Daoy (cell line): ENCODE data around the gene THOC2. TPM values are rescaled to one million over a fixed set of nuclear protein-coding genes. Genes with fewer than 3 reads are reported as not detected.
A peak's percentile ranks its signal among the peaks of the same experiment; 100 is the strongest.
"Not testable (repeated sequence)": the region's sequence is repeated elsewhere in the genome, so short reads cannot be mapped to it uniquely, and the experiment has no call there.

Experiments
- DNase-seq: peaks from one replicate; pipeline ENCODE4 v3.0.0-alpha.2; 2015; ENCODE audit warnings: low read depth
- total RNA-seq: library from RNA; depleted of rRNA; stranded (reverse); fragments of >200 nt; shearing (Covaris generic); gene quantifications from 2 replicates; pipeline ENCODE4 v1.2.3, GENCODE V29; 2014

THOC2 gene
- total RNA-seq, 1 experiment from 2014 or later = 51.3 TPM

DNA sequence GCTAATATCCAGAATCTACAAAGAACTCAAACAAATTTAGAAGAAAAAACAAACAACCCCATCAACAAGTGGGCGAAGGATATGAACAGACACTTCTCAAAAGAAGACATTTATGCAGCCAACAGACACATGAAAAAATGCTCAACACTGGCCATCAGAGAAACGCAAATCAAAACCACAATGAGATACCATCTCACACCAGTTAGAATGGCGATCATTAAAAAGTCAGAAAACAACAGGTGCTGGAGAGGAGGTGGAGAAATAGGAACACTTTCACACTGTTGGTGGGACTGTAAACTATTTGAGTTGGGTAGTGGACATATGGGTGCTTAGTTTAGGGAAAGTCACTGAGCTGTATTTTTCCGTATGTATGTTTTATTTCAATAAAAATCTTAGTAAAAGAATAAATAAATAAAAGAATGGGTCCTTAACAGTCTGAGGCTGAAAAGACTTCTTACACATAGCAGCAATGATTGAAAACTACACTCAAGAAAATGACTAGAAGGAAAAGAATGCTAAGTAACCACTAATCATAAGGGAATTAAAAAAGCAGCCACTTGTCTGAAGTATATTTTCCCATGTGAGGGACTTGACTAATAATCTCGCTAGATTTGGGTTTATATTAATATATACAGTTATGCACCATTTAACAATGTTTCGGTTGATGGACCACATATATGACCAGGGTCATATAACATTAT is 68.2 kb downstream of the THOC2 start:
- not testable (repeated sequence) for DNase-seq

DNA sequence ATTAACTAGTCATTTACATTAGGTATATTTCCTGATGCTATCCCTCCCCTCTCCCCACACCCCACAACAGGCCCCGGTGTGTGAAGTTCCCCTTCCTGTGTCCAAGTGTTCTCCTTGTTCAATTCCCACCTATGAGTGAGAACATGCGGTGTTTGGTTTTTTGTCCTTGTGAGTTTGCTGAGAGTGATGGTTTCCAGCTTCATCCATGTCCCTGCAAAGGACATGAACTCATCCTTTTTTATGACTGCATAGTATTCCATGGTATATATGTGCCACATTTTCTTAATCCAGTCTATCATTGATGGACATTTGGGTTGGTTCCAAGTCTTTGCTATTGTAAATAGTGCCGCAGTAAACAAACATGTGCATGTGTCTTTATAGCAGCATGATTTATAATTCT is 69.1 kb downstream of the THOC2 start:
- DNase-seq = not testable (repeated sequence)

DNA sequence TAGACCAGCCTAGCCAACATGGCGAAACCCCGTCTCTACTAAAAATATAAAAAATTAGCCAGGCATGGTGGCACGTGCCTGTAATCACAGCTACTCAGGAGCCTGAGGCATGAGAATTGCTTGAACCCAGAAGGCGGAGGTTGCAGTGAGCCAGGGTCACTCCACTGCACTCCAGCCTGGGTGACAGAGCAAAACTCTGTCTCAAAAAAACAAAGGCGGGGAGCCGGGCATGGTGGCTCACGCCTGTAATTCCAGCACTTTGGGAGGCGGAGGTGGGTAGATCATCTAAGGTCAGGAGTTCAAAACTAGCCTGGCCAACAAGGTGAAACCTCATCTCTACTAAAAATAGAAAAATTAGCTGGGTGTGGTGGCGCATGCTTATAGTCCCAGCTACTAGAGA is 76.3 kb downstream of the THOC2 start:
- DNase-seq = not testable (repeated sequence)

DNA sequence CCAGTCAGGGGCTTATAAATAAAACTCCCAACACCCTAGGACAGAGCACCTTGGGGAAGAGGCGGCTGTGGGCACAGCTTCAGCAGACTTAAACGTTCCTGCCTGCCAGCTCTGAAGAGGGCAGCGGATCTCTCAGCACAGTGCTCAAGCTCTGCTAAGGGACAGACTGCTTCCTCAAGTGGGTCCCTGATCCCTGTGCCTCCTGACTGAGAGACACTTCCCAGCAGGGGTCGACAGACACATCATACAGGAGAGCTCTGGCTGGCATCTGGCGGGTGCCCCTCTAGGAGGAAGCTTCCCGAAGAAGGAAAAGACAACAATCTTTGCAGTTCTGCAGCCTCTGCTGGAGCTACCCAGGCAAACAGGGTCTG is 84.1 kb downstream of the THOC2 start:
- DNase-seq = not testable (repeated sequence)

DNA sequence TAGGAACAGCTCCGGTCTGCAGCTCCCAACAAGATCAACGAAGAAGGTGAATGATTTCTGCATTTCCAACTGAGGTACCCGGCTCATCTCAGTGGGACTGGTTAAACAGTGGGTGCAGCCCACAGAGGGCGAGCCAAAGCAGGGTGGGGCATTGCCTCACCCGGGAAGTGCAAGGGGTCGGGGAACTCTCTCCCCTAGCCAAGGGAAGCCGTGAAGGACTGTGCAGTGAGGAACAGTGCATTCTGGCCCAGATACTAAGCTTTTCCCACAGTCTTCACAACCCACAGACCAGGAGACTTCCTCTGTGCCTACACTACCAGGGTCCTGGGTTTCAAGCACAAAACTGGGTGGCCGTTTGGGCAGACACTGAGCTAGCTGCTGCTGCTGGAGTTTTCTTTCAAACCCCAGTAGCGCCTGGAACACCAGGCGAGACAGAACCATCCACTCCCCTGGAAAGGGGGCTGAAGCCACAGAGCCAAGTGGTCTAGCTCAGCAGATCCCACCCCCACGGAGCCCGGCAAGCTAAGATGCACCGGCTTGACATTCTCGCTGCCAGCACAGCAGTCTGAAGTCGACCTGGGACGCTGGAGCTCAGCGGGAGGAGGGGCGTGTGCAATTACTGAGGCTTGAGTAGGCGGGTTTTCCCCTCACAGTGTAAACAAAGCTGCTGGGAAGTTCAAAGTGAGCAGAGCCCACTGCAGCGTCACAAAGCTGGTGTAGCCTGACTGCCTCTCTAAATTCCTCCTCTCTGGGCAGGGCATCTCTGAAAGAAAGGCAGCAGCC is 84.6 kb downstream of the THOC2 start:
- DNase-seq = peak; percentile 52

DNA sequence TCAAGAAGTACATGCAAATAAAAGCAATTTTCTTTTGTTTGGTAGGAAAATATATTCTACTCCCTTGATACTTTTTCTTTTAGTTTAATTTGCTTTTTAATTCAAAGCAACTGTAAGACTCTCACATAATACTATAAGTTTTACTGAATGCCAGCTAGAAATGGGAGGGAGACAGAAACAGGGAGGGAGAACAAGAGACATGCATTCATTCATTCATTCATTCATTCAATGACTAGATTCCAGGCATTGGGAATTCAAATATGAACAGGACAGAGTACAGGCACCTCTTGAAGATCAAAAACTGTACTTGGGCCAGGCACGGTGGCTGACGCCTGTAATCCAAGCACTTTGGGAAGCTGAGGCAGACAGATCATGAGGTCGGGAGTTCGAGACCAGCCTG is 85.6 kb downstream of the THOC2 start:
- DNase-seq = no peak

DNA sequence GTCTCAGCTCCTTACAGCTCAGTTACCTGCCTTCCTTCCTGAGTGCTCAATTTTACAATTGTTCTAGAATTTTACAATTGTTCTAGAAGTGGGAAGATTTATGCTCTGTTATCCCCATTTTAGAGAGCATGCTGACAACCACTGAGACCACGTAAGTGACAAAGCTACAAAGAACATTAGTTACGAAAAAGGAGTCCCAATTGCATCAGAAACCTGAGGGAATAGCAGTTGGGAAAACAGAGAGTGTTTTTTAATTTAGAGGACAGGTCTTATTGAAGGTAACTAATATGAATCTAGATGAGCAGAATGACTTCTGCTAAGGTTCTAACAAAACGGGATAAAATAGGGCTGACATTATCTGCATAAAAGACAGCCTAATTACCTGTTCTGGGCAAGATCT is 103.3 kb downstream of the THOC2 start:
- no peak for DNase-seq

DNA sequence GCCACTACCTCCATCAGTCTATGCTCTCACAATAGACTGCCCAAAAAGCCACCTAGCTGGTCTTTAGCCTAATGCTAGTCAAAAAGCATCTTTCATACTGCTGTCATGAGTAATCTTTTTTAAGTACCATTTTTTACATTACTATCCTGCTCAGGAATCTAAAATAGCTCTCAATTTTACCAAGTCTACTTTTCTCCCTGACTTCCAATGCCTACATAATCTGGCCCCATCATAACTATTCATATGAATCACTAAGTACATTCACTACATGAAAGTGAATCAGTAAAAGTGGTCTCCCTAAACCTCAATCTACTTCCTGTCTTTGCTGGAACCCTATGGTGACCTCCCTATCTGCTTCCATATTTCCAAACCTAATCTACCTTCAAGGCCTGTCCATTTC is 105.9 kb downstream of the THOC2 start:
- peak; percentile 11 for DNase-seq

DNA sequence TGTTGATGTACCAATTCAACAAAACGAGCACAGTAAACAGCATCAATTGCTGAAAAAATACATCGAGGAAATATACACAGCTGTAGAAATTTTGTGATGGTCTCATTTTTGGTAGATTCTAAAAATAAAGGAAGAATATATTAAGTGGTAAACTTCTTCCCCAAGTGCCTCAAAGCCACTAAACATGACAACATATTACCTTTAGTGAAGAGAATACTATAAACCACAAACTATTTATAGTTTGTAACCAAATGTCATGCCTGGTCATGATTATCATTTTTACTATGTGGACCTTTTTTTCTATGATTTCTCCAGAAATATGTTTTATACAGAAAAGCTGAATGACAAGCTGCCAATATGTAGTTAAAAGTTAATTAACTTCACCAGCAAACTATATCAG is 106.9 kb downstream of the THOC2 start:
- no peak for DNase-seq

DNA sequence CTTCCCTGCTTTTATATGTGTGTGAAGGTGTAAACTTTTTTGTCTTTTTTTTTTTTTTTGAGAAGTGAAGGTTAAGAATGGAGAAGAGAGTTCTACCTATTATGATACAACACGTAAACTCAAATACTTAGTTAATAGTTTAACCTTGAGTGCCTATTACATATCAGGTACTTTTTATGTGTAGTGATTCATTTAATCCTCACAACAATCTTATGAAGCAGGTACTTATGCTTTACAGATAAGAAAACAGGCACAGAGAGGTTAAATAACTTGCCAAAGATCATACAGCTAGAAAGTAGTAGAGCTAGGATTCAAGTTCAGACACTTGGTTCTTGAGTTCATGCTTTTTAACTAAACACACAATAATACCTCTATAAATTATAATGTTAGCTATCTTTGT is 107.4 kb downstream of the THOC2 start:
- DNase-seq = no peak

DNA sequence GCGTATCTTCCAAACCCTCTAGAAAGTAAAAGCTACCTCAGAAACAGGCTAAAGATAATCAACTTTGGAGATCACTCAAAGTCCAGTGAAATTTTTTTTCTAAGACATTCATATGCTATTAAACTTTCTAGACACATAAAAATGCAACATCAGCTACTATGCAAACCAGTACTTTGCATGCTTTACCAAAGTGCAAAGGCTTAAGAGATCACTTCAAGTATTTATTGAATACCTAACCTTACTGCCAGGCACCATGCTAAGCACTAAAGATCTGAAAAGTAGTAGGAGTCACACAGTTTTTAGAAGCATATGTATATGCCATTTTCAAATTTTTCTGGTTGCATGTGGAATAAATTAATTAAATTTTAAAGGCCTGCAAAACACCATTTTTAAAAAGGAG is 115.8 kb downstream of the THOC2 start:
- DNase-seq = no peak

DNA sequence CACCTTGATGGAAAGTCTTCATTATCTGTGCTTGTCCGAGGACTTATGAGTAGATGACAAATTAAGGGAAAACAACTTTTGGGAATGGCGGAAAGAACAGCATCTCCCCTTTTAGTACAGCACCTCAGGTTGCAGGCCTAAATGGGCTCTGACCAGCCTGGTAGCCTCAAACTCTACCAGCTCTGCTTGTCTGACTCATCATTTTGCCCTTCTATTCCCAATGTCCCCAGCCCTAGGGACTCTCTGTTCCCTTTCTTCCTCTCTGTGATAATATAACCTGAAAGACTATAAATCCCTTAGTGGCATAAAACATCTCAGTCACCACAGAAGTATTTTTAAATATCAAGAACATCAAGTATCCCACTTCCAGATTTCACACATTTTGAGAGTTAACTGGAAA is 121.9 kb downstream of the THOC2 start:
- no peak for DNase-seq

DNA sequence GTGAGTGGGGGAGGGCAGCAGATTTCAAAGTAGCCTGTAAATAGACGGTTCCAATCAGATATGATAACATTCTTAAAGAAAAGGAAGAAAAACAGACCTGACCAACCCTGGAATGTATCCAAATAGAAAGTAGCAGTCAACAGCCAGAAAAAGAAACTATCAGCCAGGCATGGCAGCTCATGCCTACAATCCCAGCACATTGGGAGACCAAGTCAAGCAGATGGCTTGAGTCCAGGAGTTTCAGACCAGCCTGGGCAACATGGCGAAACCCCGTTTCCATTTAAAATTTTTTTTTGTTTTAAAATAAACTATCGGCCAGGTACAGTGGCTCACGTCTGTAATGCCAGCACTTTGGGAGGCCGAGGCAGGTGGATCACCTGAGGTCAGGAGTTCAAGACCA is 125.0 kb downstream of the THOC2 start:
- no peak for DNase-seq

DNA sequence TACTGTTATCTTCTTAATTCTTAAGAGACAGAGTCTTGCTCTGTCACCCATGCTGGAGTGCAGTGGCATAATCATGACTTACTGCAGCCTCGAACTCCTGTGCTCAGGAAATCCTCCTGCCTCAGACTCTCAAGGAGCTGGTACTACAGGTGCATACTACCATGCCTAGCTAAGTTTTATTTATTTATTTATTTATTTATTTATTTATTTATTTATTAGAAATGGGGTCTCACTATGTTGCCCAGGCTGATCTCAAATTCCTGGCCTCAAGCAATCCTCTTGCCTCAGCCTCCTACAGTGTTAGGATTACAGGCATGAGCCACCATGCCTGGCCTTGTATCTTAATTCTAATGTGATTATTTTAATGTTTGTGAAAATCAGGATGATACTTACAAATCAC is 125.6 kb downstream of the THOC2 start:
- no peak for DNase-seq

DNA sequence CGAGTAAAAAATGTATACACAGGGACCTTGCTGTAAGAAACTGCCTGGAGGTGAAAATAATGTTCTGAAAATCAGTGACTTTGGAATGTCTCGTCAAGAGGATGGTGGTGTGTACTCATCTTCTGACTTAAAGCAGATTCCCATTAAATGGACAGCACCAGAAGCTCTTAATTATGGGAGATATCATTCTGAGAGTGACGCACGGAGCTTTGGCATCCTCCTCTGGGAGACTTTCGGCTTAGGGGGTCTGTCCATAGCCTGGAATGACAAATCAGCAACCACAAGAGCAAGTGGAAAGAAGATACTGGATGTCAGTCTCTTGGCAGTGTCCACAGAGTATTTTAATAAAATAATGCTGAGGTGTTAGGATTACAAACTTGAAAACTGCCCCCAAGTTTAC is 129.4 kb downstream of the THOC2 start:
- DNase-seq = no peak

DNA sequence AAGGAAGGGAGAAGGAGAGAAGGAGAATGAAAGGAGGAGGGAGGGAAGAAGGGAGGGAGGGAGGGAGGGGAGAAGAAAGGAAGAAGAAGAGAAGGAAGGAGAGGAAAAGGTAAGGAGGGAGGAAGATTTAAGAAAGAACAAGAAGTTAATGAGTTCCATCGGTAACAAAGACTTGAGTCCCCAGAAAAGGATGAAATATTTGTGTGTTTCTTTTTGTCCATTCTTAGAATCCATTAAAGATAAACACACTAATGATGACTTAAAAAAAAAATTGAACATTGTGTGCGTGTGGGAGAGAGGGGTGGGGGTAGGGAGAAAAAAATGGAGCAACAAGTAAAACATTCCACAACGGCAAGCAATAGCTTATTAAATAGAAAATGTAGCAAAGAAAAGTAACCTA is 131.4 kb downstream of the THOC2 start:
- DNase-seq = no peak

DNA sequence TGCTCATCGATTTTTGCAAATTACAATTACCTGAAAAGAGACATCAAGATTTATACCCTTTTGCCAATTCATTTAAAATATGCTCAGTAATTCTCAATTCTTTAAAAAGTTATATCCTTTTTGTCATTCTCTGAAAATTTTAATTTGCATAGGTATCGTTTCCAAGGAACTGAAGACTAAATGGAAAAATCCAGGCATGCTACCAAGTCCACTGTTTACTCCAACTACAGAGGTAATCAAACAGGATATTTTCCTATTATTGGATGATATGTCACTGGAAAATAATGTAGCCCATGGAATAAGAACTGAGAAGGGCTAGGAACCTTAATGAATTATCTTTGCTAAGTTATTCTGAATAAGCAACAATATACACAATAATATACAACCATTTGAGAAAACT is 132.7 kb downstream of the THOC2 start:
- DNase-seq = no peak

DNA sequence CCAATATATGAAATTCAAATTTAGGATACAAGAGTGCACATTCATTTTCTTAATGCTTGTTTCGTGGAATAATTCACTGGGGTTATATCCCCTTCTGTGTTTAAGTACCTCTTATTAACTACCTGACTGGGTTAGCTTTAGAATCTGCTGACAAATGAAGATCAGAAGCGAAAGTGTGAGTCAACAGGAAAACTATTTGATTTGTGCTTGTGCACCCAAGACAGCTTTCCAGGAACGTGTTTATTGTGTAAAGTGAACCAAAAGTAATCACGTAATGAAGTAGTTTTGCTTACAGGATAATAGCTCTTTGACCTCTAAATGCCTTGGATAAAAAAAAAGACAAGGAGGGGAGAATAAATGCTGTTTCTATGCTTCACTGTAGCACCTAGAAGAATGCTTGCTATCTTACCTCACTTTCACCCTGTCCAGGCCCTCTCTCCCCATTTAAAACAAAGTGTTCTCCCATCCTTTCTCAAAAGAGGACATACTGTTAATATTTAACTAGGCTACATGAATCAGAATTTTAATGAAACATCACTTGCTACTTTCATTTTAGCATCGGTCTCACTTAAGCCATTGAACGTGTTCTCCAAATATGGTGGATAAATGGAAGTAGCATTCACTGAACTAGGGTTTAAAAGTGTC is 141.9 kb downstream of the THOC2 start:
- no peak for DNase-seq

DNA sequence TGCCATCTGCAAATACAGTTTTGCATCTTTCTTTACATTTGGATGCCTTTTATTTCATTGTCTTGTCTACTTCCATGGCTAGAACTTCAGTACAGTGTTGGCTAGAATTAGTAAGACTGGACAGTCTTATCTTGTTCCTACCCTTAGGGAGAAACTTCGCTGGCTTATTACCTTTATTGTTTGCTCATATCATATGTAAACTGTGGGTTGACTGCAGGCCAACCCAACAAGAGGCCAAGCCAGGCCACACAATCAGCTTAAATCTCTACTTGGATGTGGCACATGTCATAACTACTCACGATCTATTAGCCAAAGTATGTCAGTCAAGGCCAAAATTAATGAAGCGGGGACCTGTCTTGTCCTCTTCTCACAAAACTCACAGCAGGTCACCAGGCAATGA is 144.1 kb downstream of the THOC2 start:
- no peak for DNase-seq

DNA sequence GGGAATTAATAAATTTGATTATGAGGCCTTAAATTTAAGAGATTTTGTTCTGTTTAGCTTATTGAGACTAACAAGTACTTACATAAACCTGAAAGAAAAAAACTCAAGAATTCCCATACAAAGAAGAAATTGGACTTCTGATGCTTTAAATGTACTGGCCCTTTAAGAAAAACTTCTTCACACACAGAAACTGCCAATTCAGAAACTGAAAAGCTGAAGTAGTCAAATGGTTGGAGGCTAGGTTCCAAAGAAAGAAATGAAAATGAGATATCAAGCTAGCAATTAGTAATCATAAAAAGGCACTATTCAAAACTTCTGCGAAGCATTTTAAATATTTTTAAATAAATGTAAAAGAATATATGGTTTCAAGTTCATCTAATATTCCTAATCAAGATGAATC is 151.3 kb downstream of the THOC2 start:
- no peak for DNase-seq

DNA sequence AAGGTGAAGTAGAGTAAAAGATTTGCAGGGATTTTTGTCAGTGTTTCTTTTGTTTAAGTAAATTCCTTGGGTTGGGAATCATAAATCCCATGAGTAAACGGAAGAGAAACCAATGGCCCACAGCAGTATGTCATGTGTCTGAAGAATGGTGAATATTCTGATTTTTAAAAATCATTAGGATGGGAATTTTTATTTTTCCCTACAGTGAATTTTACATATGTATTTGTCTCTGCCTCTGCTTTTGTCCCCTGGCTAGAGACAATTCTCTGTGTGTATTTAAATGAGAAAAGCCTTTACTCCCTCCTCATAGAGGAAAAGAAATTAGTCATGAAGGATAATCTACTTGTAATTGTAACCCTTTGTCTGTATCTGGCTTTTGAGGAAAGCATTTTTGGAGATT is 152.1 kb downstream of the THOC2 start:
- DNase-seq = no peak

DNA sequence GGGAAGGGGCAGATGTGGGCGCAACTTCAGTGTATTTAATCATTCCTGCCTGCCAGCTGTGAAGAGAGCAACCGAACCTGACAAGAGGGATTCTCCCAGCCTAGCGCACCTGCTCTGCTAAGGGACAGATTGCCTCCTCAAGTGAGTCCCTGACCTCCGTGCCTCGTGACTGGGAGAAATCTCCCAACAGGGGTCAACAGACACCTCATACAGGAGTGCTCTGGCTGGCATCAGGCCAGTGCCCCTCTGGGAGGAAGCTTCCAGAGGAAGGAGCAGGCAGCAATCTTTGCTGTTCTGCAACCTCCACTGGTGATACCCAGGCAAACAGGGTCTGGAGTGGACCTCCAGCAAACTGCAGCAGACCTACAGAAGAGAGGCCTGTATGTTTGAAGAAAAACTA is 158.8 kb downstream of the THOC2 start:
- not testable (repeated sequence) for DNase-seq

DNA sequence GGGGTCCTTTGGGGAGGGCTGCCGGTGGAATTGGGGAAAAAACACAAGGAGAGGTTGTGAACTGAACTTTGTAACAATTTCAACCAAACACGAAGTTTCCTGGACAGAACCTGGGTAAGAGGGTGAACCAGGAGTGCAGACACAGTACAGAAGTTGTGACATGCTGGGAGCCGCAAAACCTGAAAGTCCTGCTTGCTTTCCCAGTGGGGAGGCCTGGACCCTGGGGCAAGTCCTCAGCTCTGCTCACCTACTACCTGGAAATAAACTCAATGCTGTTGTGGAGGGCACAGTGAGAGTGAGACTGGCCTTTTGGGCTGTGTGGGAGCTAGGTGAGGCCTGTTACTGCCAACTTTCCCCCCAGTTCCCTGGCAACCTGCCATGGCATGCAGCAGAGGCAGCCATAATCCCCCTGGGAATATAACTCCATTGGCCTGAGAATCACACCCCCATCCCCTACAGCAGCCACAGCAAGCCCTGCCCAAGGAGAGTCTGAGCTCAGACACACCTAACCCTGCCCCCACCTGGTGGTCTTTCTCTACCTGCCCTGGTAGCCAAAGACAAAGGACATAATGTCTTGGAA is 162.8 kb downstream of the THOC2 start:
- DNase-seq = no peak
